ENCODE data around the gene MEX3B.
"Not testable (repeated sequence)": the region's sequence is repeated elsewhere in the genome, so short reads cannot be mapped to it uniquely, and the experiment has no call there.

MEX3B gene

DNA sequence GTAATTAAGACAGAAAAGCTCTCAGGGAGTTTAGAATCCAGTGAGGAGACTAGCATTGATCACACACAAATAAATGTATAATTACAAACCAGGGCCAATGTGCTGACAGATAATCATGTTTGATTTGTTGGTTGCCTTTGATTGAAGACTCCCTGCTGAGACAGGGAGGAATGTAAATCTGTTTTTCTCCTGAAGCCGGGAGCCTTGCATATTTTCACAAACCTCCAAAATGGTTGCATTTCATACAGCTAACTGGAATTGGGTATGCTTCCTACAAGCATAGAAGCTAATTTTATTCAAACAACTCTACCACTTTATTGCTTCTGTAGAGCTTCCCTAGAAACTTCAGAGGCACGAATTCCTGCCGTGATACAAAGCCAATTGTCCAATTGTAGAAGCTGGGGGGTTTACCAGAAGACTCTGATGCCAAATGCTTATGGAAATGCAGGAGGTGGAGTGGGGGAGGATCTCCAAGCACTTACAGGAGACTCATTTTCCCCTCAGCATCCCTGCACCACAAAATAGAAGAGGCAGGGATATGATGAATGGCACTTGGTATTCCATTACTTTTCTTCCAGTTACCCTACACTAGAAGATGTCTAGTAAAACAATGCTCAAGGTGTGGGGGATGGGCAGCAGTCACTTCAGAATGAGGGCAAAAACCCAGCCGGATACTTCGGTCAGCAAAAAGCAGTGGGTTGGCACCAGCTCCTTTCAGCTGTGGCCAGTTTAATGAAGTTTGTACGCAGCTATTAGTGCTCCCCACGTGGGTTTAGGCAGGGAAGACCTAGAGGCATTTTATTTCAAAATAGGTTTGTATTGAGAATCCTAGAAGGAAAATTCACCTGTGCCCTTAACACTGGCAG, 11.4 kb upstream of the MEX3B start:
- H3K4me3 ChIP-seq (ENCODE audit: low read length), result no peak overlapping the region
- no peak for DNase-seq (ENCODE audit: low read depth, low spot score)

DNA sequence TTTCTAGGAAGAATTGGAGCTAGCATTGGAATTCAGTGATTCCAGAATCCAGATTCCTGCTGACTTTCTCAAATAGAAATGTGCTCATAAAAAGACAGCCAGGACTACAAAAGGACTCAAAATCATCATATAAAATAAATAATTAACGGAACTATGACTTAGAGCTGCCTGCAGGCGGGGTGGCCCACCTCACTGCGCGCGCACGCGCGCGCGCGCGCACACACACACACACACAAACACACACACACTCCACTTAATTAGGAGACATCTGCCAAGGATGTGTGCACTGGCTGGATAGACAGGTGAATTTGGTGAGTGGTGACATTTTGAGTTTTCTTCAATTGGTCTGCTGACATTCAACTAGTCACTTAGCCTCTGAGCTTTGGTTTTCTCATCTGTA, 6.9 kb upstream of the MEX3B start:
- H3K4me3 ChIP-seq (ENCODE audit: low read length), result no peak overlapping the region
- no peak for DNase-seq (ENCODE audit: low read depth, low spot score)

DNA sequence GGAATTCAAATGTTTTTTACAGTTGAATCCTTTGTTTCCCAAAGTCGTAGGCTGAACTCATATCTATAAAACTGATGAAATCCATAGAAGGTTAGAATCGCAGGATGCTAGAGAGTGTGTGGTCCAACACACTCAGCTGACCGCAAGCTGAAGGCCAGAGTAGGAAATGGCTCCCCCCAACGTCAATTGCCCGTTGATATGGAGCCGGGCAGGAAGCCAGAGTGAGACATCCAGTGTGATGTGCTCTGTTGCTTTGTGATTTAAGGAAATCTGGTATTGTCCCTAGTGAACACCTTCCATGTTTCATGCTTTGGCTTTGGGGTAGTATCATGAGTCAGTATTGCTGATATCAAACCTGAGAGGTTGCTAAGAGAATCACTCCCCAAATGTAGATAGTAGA, 5.8 kb upstream of the MEX3B start:
- no peak for DNase-seq (ENCODE audit: low read depth, low spot score)
- no peak overlapping the region for H3K4me3 ChIP-seq (ENCODE audit: low read length)

DNA sequence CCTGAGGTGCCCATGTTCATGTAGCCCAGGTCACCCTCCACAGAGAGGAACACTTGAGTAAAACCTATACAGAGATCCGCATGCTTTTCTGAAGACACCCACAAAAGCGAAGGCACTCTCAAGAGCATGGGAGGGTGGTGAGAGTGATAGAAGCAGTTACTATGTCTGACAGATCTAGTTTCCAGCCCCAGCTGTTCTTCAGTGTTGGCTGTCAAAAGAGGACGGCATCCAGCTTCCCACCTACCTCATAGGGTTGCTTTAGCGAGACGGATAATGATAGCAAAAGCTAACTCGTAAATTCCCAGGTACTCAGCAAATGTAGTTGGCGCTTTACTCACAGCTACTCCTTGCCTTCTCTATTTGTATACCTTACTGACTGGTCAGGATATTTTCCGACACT, 3.0 kb upstream of the MEX3B start:
- no peak for DNase-seq (ENCODE audit: low read depth, low spot score)
- no peak overlapping the region for H3K4me3 ChIP-seq (ENCODE audit: low read length)

DNA sequence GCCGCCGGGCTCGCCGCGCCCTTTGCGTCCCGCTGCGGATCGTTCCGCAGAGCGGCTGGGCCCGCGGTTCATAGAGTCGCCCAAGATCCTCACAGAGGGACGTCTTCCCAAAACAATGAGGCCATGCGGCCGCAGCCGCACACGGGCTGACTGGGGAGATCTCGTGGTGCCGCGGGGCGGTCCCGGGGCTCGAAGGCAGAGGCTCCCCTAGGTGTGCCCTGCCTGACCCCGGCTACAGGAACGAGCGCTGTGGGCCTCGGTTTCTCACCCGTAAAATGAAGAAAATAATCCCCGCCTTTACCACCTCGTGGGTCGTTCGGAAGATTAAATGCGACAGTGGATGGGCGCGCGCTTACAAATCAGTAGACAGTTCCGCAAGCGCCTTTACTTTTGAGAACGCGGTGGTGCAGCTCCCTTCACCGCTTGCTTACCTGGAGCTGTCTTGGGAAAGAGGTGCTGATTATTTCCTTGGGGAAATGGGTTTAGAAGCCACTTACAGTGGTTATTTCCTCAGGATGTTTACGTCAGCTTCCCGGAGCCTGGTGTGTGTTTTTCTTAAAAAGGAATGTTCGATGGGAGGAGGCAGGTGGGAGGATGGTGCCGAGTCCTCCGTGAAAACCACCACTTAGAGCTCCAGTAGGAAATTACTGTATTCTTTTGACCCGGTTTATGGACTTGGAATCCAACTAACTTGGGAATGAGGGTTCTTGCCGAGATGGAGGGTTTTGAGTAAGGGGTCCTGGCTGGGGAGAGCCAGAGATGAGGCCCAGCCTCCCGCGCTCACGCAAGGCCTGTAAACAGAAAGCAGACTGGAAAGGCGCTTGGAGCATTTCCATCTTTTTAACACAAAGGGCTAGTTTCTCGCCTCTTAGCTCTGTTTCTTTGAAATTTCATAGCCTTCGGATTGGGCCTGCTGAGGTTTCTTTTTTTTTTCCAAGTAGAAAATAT, 1.9 kb upstream of the MEX3B start:
- H3K4me3 ChIP-seq (ENCODE audit: low read length), result peak overlapping the region; percentile 58
- DNase-seq (ENCODE audit: low read depth, low spot score), result no peak

DNA sequence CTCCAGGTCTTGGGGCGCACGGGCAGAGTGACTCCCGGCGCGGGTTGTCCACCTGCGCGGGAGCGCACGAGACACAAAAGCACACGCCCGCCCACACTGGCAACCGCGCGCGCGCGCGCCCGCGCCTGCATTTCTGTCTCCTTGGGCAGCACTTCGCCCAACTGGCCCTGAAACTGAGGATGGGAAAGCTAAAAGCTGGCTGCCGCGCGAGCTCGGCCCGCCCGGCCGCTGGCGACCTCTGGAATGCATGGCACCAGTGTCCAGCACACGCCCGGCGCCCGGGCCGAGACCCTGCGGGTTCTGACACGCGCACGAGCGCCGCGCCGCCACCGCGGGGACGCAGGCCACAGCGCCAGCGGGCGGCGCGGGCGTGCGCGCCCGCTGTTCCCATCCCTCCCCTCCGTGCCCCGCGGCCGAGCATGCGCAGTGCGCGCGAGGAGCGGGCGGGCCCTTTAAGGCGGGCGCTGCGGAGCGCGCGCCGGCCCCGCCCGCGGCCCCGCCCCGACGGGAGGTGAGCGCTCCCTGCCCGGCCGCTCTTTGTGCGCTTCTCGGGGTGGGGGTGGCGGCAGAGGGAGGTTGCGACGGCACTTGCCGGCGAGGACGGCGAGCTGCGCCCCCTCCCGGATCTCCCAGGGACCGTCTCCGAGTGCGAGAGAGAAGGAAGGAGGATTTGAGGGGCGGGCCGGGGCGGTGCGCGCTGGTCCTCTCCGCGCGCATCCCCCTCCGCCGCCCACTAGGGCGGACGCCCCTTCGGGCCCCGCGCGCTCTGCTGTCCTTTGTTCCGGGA, 1.0 kb upstream of the MEX3B start:
- peak; percentile 89 for DNase-seq (ENCODE audit: low read depth, low spot score)
- peak overlapping the region; percentile 86 for H3K4me3 ChIP-seq (ENCODE audit: low read length)

DNA sequence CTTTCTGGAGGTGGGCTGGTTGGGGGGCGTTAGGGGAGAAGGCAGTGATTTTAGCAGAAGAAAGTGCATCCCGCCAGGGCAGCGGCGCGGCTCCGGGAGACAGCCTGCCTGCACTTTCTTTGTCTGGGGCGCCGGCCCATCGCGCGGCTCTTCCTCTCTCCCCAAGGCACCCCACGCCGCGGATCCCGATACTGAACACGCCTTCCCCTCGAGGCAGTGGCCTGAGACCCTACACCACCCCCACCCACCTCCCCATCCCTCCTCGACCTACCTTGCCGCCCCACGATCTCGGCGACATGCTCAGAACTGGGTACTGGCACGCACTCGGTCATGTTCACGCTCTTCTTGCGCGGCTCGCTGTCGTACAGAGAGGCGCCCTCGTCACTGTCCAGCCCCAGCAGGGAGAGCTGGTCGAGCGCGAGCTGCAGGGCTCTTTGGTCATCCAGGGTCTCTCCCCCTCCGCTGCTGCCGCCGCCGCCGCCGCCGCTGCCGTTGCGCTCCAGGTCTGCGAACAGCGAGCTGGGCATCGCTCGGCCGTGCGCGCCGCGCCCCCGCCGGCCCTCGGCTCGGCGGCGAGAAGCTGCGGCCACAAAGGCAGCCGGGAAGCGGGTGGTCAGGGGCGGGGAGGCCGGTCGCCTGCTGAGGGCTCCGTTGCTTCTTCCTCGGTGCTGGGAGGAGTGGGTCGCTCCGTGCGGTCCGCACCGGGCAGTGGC, 483 bp downstream of the MEX3B start:
- peak overlapping the region; percentile 81 for H3K4me3 ChIP-seq (ENCODE audit: low read length)
- no peak for DNase-seq (ENCODE audit: low read depth, low spot score)

DNA sequence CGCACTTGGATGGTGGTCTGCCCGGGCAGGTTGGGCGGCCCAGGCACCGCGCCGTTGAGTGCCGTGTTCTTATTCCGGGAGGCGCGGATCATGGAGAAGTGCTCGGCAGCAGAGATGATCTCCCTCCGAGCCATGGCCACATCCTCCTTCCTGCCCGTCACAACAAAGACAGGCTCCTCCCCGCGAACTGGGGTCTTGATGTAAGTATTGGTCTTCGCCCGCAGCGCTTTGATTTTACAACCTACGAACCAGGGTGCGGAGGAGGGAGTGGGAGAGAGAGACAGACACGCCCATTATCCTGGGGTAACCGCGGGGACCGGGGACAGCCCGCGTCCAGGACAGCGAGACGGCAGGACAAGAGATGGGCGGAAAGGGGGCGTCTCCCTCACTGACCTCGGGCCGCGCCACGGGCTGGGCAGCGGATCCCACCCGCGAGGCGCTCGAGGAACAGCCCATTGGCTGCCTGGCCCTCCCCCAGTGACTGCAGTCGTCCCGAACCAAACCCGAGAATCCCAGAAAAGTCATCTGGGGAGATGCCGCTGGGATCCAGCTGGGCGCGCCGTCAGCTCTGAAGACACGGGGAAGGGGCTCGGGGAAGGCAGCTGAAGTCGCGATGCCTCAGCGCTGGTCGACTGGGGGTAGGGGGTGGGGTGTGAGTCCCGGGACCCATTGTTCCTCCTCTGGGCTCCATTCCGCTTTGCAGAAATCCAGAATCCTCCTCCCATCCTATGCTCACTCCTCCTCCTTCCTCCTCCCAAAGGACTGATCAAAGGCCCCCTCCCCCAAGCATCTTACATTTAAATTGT, 1.2 kb downstream of the MEX3B start:
- DNase-seq (ENCODE audit: low read depth, low spot score), result no peak
- peak overlapping the region; percentile 81 for H3K4me3 ChIP-seq (ENCODE audit: low read length)

DNA sequence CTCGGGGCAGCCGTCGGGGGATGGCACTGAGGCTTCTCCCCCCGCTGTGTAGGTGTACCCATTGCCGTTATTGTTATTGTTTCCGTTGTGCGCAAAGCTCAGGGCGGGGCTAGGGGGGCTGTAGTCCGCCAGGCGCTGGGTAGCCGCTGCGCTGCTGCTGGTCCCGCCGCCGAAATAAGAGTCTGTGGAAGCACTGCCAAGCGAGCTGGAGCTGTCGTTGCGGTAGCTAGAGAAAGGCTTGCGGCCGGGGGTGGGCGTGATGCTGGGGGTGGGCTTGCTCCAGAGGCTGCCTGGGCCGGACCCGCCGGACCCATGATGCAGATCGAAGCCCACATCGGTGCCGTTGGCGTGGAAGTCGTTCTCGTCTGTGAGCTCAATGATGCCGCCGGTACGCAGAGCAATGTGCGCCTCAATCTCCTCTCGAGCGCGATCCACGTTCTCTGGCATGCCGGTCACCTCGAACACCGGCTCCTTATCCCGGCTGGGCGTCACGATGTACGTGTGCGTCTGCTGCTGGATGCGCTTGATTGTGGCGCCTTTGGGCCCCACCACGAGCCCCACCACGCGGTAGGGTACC, 1.9 kb downstream of the MEX3B start:
- DNase-seq (ENCODE audit: low read depth, low spot score), result no peak
- no peak overlapping the region for H3K4me3 ChIP-seq (ENCODE audit: low read length)

DNA sequence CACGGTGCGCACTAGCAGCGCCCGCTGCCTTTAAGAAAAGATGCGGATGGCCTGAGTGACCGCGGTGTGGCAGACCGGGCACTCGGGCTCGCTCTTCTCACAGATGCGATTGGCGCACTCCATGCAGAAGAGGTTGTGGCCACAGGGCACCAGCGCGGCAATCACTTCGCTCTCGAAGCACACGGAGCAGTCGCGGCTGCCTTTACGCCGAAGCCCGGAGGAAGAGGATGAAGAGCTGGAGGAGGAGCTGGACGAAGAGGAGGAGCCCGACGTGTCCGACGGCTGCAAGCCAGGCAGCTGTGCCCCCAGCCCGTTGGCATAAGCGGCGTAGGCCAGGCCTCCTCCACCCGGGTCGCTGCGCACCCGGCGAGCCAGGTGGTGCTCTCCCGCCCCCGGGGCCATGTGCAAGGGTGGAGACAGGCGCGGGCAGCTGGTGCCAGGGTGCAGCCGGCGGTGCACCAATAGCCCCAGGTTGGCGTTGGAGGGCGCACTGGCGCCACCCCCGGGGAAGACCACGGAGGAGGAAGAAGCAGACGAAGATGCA, 2.6 kb downstream of the MEX3B start:
- DNase-seq (ENCODE audit: low read depth, low spot score), result no peak
- H3K4me3 ChIP-seq (ENCODE audit: low read length), result no peak overlapping the region

DNA sequence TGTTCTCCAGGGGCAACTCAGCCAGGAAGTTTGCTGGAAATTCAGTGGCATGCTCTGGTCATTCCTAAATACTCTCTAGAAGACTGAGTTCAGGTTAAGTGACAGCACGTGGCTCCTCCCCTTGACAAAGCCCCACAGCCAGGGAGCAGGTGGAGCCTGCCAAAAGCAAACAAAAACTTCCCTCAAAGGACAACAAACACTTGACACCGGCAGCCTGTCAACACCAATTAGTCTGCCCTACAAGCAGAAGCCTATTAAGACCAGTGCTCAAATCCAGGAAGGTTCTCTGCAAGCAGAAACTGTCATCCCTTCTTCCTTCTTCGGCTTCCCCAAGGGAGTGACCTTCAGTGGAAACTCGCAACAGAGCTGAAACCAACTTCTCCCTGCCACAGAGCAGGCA, 5.0 kb downstream of the MEX3B start:
- H3K4me3 ChIP-seq (ENCODE audit: low read length), result no peak overlapping the region
- no peak for DNase-seq (ENCODE audit: low read depth, low spot score)

DNA sequence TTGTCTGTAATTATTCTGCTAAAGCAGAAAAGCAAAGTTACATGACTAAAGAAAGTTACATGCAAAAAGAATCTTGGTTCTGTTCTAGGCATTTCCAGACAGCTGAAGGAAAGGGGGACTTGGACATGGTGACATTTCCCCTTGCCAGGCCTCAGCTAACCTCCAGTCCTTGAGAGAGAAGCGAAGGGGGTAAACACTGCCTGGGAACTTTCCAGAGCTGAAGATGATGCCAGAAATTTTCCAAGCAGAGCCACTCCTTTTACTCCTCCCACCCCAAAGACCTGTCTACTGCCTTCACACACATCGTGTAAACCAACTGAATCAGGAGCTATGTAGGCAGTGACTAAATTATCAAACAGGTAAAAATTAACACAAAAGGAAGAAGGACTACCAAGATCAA, 5.4 kb downstream of the MEX3B start:
- no peak for DNase-seq (ENCODE audit: low read depth, low spot score)
- H3K4me3 ChIP-seq (ENCODE audit: low read length), result no peak overlapping the region

DNA sequence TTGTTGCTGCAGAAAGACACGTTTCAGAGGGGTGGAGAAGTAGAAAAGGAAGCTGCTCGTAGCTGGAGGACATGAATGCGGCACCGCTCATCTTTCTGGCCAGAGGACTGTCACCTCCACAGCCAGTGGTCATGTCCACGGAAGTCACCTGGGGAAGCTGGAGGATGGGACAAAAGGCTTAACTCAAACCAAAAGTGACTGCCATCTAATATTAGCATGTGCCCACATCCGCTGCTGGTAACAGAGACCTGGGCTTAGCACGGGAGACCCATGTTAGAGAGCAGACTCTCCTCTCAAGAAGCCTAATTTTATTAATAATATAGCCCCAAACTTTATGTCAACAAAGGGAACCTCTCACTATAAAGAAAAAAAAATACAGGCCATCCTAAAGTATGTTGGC, 5.9 kb downstream of the MEX3B start:
- no peak for DNase-seq (ENCODE audit: low read depth, low spot score)
- H3K4me3 ChIP-seq (ENCODE audit: low read length), result no peak overlapping the region

DNA sequence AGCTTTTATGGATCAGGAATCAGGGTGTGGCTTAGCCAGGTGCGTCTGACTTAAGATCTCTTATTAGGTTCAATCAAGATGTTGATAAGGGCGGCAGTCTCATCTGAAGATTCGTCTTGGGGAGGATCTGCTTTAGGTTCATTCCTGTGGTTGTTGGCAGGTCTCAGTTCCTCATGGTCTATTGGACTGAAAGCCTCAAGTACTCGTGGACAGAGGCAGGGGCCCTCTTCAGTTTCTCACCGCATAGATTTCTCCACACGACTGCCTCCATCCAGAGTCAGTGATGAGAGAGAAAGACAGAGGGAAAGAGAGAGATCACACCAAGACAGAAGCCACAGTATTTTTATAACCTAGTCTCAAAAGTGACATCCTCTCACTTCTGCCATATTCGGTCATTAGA, 9.4 kb downstream of the MEX3B start:
- DNase-seq (ENCODE audit: low read depth, low spot score), result no peak
- H3K4me3 ChIP-seq (ENCODE audit: low read length), result no peak overlapping the region

DNA sequence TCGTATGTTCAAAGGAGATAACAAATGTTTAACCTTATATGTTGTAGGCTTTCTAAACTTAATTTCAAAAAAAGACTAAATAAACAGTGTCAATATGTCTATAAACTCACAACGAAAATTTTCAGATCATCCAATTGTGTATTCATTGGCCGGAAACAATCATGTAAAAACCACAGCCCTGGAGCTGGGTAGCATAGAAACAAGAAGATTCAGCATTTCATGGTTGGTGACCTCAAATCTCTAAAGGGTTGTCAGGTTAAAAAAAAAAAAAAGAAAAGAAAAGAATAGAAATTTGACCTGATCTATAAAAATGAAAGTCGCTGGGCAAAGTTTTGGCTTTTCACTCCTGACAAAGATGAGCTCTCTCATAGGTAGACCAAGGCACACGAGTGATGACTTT, 13.9 kb downstream of the MEX3B start:
- no peak for DNase-seq (ENCODE audit: low read depth, low spot score)

DNA sequence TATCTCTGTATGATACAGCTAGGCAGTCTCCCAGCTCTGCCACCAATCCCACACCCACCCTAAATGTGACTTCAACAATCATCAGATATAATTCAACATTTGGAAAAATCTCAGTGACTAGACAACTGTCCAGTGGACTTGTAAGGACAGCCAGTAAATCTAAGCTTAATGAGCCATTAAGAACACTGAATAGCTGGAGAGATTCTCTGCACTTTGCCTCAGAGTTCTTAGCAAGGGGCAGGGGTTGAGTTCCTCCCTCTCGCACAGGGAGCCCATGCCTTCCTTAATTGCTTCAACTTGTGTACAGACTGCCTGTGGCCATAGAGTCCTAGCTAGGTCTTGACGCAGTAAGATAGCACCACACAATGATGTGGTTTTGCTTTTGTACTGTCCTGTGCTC, 15.6 kb downstream of the MEX3B start:
- DNase-seq (ENCODE audit: low read depth, low spot score), result no peak
- no peak overlapping the region for H3K4me3 ChIP-seq (ENCODE audit: low read length)

More for the DNA sequence above, 13.9 kb downstream of the MEX3B start:
- H3K4me3 ChIP-seq (ENCODE audit: low read length), result no peak overlapping the region

DNA sequence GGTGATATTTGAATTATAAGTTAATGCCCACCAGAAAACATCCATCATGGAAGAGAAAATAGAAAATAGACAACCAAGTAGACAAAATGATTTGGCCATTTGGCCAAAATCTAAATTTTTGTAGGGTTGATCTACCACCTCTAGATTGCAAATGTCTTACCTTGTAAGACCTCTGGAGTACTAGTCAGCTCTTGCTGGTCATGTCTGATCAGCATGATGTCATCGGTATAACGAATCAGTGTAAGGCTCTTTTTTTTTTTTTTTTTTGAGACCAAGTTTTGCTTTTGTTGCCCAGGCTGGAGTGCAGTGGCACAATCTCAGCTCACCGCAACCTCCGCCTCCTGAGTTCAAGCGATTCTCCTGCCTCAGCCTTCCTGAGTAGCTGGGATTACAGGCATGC, 17.7 kb downstream of the MEX3B start:
- H3K4me3 ChIP-seq (ENCODE audit: low read length); DNase-seq (ENCODE audit: low read depth, low spot score): not testable (repeated sequence)

DNA sequence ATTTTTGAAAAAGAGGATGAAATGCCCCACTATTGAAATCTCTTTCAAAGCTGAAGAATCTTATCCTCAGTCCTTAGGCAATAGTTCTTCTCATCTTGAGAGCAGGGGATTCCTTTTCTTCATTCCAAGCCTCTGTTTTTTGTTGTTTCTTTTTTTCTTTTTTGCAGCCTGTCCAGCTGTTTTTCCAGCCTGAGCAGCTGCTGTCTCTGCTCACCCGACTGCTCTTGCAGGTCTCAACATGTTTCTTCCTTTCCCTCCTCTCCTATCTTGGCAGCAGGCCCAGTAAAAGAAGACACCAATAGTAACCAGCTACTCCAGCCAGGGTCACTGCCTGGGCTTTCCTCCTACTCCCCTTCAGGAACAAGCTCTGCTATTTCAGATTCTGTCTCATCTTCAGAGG, 23.8 kb downstream of the MEX3B start:
- DNase-seq (ENCODE audit: low read depth, low spot score), result no peak
- no peak overlapping the region for H3K4me3 ChIP-seq (ENCODE audit: low read length)

Measured in Jurkat, Clone E6-1 (cell line).